ENCODE data around the gene CCDC14.
"Not testable (repeated sequence)": the region's sequence is repeated elsewhere in the genome, so short reads cannot be mapped to it uniquely, and the experiment has no call there.

Gene CCDC14

GRCh38 chr3:123899300-123899865, 61.6 kb downstream of the CCDC14 start:
- DNase-seq (ENCODE audit: low read depth in 1 of 2, low spot score in 1 of 2), result no peak

GRCh38 chr3:123893012-123893411, 68.0 kb downstream of the CCDC14 start:
- DNase-seq (ENCODE audit: low read depth in 1 of 2, low spot score in 1 of 2), result no peak

GRCh38 chr3:123892195-123892594, 68.8 kb downstream of the CCDC14 start:
- DNase-seq (ENCODE audit: low read depth in 1 of 2, low spot score in 1 of 2), result no peak

GRCh38 chr3:123890991-123891390, 70.0 kb downstream of the CCDC14 start:
- not testable (repeated sequence) for DNase-seq (ENCODE audit: low read depth in 1 of 2, low spot score in 1 of 2)

GRCh38 chr3:123890162-123890561, 70.9 kb downstream of the CCDC14 start:
- not testable (repeated sequence) for DNase-seq (ENCODE audit: low read depth in 1 of 2, low spot score in 1 of 2)

- no peak for DNase-seq (ENCODE audit: low read depth in 1 of 2, low spot score in 1 of 2)
These were observed 76.0 kb downstream of the CCDC14 start for GRCh38 chr3:123884993-123885392.

- no peak for DNase-seq (ENCODE audit: low read depth in 1 of 2, low spot score in 1 of 2)
These were observed 76.7 kb downstream of the CCDC14 start, which contains the start of gene MYLK for GRCh38 chr3:123884203-123884831. MYLK (minus strand) TSS chr3:123884332; CDS start chr3:123793841, 90,491 bp downstream.

GRCh38 chr3:123883701-123884202, 77.3 kb downstream of the CCDC14 start:
- no peak for DNase-seq (ENCODE audit: low read depth in 1 of 2, low spot score in 1 of 2)

GRCh38 chr3:123883111-123883510, 77.9 kb downstream of the CCDC14 start:
- no peak for DNase-seq (ENCODE audit: low read depth in 1 of 2, low spot score in 1 of 2)

GRCh38 chr3:123881771-123882170, 79.3 kb downstream of the CCDC14 start:
- no peak for DNase-seq (ENCODE audit: low read depth in 1 of 2, low spot score in 1 of 2)

- DNase-seq (ENCODE audit: low read depth in 1 of 2, low spot score in 1 of 2), result no peak
These were observed 79.9 kb downstream of the CCDC14 start for GRCh38 chr3:123880998-123881561.

GRCh38 chr3:123878807-123879206, 82.2 kb downstream of the CCDC14 start:
- no peak for DNase-seq (ENCODE audit: low read depth in 1 of 2, low spot score in 1 of 2)

GRCh38 chr3:123877965-123878364, 83.1 kb downstream of the CCDC14 start:
- DNase-seq (ENCODE audit: low read depth in 1 of 2, low spot score in 1 of 2), result no peak

- no peak for DNase-seq (ENCODE audit: low read depth in 1 of 2, low spot score in 1 of 2)
These were observed 83.6 kb downstream of the CCDC14 start for GRCh38 chr3:123877466-123877865.

GRCh38 chr3:123876858-123877257, 84.2 kb downstream of the CCDC14 start:
- DNase-seq (ENCODE audit: low read depth in 1 of 2, low spot score in 1 of 2), result no peak

- no peak for DNase-seq (ENCODE audit: low read depth in 1 of 2, low spot score in 1 of 2)
These were observed 88.4 kb downstream of the CCDC14 start for GRCh38 chr3:123872621-123873020.

- no peak for DNase-seq (ENCODE audit: low read depth in 1 of 2, low spot score in 1 of 2)
These were observed 89.1 kb downstream of the CCDC14 start for GRCh38 chr3:123871946-123872345.

- DNase-seq (ENCODE audit: low read depth in 1 of 2, low spot score in 1 of 2), result no peak
These were observed 91.0 kb downstream of the CCDC14 start for GRCh38 chr3:123870033-123870432.

GRCh38 chr3:123869165-123869564, 91.9 kb downstream of the CCDC14 start:
- no peak for DNase-seq (ENCODE audit: low read depth in 1 of 2, low spot score in 1 of 2)

GRCh38 chr3:123864706-123865105, 96.3 kb downstream of the CCDC14 start:
- no peak for DNase-seq (ENCODE audit: low read depth in 1 of 2, low spot score in 1 of 2)

All from stimulated activated CD4-positive, alpha-beta T cell treated with anti-CD3 and anti-CD28 coated beads, Interleukin-15, amount 100 ng/mL, for 1 hour (primary cell).